CD4-positive, CD25-positive, alpha-beta regulatory T cell (primary cell): ENCODE data around the gene CLIC2. TPM values are rescaled to one million over a fixed set of nuclear protein-coding genes. Genes with fewer than 3 reads are reported as not detected.

Experiments
- polyA plus RNA-seq, 4 donors: library from polyadenylated mRNA; unstranded; fragments of 300-500 nt; fragmentation: Illumina TruSeq; gene quantifications; one replicate each; pipeline ENCODE4 v1.2.3, GENCODE V29; 2021
- total RNA-seq: library from RNA; stranded (reverse); gene quantifications from one replicate; pipeline ENCODE4 v1.2.3, GENCODE V29; 2022

CLIC2 gene
- total and polyA plus RNA-seq, 5 donors from 2014 or later = 0.42 to 1.2 (median 0.76) TPM; not detected in 2

Other genes with a start within 250 kb of the CLIC2 start
- 22.9 TPM for gene VBP1, start 118.2 kb downstream of the CLIC2 start, total RNA-seq
- 100 to 1,000 TPM in 1 of 4 donors, 10 to 100 TPM in 3; 81.7 to 101 (median 88.6) TPM for gene VBP1, start 118.2 kb downstream of the CLIC2 start, polyA plus RNA-seq
- gene RAB39B, start 70.1 kb downstream of the CLIC2 start, total RNA-seq = 6.9 TPM
- 1 to 10 TPM; 6.4 to 10.0 (median 8.4) TPM for gene RAB39B, start 70.1 kb downstream of the CLIC2 start, polyA plus RNA-seq
- not detected for gene F8A2, start 47.5 kb upstream of the CLIC2 start, total RNA-seq
- gene F8A2, start 47.5 kb upstream of the CLIC2 start, polyA plus RNA-seq = not detected
- 4.8 TPM for gene F8A3, start 124.0 kb upstream of the CLIC2 start, total RNA-seq
- gene F8A3, start 124.0 kb upstream of the CLIC2 start, polyA plus RNA-seq = 10 to 100 TPM in 1 of 4 donors, 1 to 10 TPM in 2, under 1 TPM in 1; 0.86 to 17.7 (median 4.0) TPM